Esophagus squamous epithelium (tissue), 5 donors: ENCODE results near the gene SLC17A3. TPM values are rescaled to one million over a fixed set of nuclear protein-coding genes. Genes with fewer than 3 reads are reported as not detected.

Source experiments
- DNase-seq: peaks from one replicate; lab custom pipeline; 2025; lab: John Stamatoyannopoulos, UW
- H3K27ac ChIP-seq, 4 donors: fragments of 200-600 bp; sonication (generic); one replicate each; pipeline ENCODE4 v1.5.1; 2016 to 2019; ENCODE audit warnings: mild to moderate bottlenecking in 1 of 4
- H3K27me3 ChIP-seq, 4 donors: fragments of 200-600 bp; sonication (generic); 1 replicate in 3 of 4; 2 replicates in 1 of 4; pipeline versions ENCODE4 v1.5.1 to v1.6.0; 2017 to 2021; ENCODE audit warnings: antibody characterized with exemption in 1 of 4
- H3K36me3 ChIP-seq, 3 donors: fragments of 200-600 bp; sonication (generic); one replicate each; pipeline ENCODE4 v1.5.1; 2016 to 2019
- H3K4me1 ChIP-seq, 3 donors: fragments of 200-600 bp; sonication (generic); one replicate each; pipeline ENCODE4 v1.5.1; 2017 to 2019
- H3K4me3 ChIP-seq, 4 donors: fragments of 200-600 bp; sonication (generic); 1 replicate in 3 of 4; 2 replicates in 1 of 4; pipeline ENCODE4 v1.5.1; 2016 to 2019; ENCODE audit warnings: mild to moderate bottlenecking in 2 of 4, moderate library complexity in 1 of 4
- H3K9me3 ChIP-seq, 3 donors: fragments of 200-600 bp; sonication (generic); one replicate each; pipeline ENCODE4 v1.5.1; 2016 to 2019
- POLR2A ChIP-seq, 4 donors: fragments of 450-650 bp; IDR thresholded peaks; one replicate each; pipeline ENCODE4 v1.6.1; 2017; ENCODE audit warnings: antibody characterized with exemption in 4 of 4, mild to moderate bottlenecking in 4 of 4, moderate library complexity in 3 of 4
- WGBS, 2 donors: methylation state at CpG; one replicate each; pipeline ENCODE4 v1.1.5; 2018; 5-methylcytosine and 5-hydroxymethylcytosine counted together
- intact Hi-C: fragments of 100-400 bp; cut with DNase I; formaldehyde crosslinking; loops from one replicate; pipeline ENCODE4 v1.15.0; 2022
- total RNA-seq, 4 donors: library from RNA; depleted of rRNA; stranded (reverse); fragments of >200 nt; gene quantifications; one replicate each; pipeline ENCODE4 v1.1.0, GENCODE V29; 2016
- TF ChIP-seq, protein P1 (sequence below), 6 experiments: fragments of 450-650 bp in 4 of 6; fragments of 200-600 bp in 2 of 6; sonication (generic) in 2 of 6; IDR thresholded peaks; one replicate each; pipeline ENCODE4 v1.5.1; 2016 to 2019; ENCODE audit warnings: antibody characterized with exemption in 6 of 6, mild to moderate bottlenecking in 4 of 6, moderate library complexity in 4 of 6
- donor health status: DM: yes; HTN: yes; CAD: no.

The SLC17A3 gene
- total RNA-seq, 4 donors from 2014 or later = not detected

- intact Hi-C loops = no loop called here
- H3K4me3 ChIP-seq = no peak overlapping the region
- no peaks in the 10 kb centered on the region for H3K27me3 ChIP-seq
- no peaks in the 10 kb centered on the region for H3K9me3 ChIP-seq
- 48 to 58% methylated on average over 2 of the region's 2 CpGs for WGBS, 2 donors
- H3K36me3 ChIP-seq = no peaks in the 10 kb centered on the region
- H3K4me1 ChIP-seq = no peaks in the 10 kb centered on the region
- TF ChIP-seq POLR2A (IDR thresholded peaks at IDR 0.05) = no peak
- TF ChIP-seq, protein P1, sequence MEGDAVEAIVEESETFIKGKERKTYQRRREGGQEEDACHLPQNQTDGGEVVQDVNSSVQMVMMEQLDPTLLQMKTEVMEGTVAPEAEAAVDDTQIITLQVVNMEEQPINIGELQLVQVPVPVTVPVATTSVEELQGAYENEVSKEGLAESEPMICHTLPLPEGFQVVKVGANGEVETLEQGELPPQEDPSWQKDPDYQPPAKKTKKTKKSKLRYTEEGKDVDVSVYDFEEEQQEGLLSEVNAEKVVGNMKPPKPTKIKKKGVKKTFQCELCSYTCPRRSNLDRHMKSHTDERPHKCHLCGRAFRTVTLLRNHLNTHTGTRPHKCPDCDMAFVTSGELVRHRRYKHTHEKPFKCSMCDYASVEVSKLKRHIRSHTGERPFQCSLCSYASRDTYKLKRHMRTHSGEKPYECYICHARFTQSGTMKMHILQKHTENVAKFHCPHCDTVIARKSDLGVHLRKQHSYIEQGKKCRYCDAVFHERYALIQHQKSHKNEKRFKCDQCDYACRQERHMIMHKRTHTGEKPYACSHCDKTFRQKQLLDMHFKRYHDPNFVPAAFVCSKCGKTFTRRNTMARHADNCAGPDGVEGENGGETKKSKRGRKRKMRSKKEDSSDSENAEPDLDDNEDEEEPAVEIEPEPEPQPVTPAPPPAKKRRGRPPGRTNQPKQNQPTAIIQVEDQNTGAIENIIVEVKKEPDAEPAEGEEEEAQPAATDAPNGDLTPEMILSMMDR (IDR thresholded peaks at IDR 0.05) = no peak
- no peak for DNase-seq
- H3K27ac ChIP-seq = no peak overlapping the region
Measured at GRCh38 chr6:25844518-25844917, 29.5 kb downstream of the SLC17A3 start.

DNA sequence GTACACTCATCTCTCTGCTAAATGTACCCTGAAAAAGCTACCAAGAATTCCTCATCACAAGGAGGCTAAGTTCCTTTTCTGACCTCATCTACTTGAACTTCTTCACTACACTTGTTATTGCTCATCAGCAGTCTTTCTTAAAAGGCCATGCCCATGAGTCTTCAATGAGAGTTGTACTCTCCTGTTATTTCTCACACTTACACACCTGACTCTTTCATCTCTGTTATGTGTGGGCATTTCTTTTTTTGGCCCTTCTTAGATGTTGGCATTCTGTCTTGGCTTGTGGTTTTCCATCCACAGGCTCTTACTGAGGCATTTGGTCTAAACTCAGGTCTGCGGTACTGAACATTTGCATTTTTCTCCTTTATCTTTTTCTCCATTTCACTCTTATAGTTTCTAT is 31.5 kb downstream of the SLC17A3 start:
- no peaks in the 10 kb centered on the region for H3K4me1 ChIP-seq
- WGBS, 2 donors = 63 to 91% methylated on average over 1 of the region's 1 CpG
- intact Hi-C loops = no loop called here
- no peak for TF ChIP-seq POLR2A (IDR thresholded peaks at IDR 0.05)
- TF ChIP-seq, protein P1 (IDR thresholded peaks at IDR 0.05) = no peak
- H3K36me3 ChIP-seq = no peaks in the 10 kb centered on the region
- no peak overlapping the region for H3K4me3 ChIP-seq
- H3K27ac ChIP-seq = no peak overlapping the region
- no peaks in the 10 kb centered on the region for H3K27me3 ChIP-seq
- H3K9me3 ChIP-seq = no peaks in the 10 kb centered on the region
- no peak for DNase-seq

DNA sequence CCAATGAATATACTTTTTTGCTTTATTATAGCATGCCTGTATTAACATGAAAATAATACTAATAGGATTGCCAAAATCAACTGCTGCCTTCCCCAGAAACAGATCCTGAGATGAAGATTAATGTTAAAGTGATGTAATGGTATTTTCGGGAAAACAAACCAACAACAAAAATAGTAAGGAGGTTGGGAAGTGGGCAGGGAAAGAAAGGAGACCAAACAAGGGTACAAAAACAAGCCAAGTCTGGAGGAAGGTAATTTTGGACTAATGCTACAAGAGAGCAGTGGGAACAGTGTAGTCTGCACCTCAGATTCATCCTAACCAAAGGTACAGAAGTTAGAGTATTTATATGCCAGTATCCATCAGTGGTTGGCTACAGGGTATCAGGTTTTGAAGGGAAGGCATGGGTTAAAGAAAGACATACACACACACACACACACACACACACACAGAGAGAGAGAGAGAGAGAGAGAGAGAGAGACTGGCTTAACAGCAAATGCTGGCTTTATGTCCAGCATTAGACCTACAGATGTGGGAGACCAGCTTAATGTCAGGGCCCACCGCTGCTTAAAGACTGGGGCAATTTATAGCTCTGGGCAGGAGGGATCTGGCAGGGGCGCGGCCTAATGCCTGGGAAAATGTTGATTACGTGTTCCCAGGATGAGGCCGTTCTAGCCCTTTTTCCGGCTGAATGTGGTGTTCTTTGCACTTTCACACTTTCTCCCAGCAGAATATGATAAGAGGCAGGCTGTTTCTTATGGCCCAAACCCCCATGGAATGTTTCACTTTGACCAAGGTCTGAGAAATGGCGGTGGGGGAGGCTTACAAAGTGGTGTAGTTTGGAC is 38.4 kb downstream of the SLC17A3 start:
- no peaks in the 10 kb centered on the region for H3K9me3 ChIP-seq
- intact Hi-C loops = no loop called here
- no peak for DNase-seq
- peak overlapping the region in 1 of 4 donors; percentile 6 for H3K27ac ChIP-seq
- no peak overlapping the region for H3K4me3 ChIP-seq
- 62% methylated on average over 4 to 8 of the region's 8 CpGs for WGBS, 2 donors
- TF ChIP-seq POLR2A (IDR thresholded peaks at IDR 0.05) = no peak
- TF ChIP-seq, protein P1 (IDR thresholded peaks at IDR 0.05) = no peak
- H3K4me1 ChIP-seq = no peaks in the 10 kb centered on the region
- no peaks in the 10 kb centered on the region for H3K27me3 ChIP-seq
- no peaks in the 10 kb centered on the region for H3K36me3 ChIP-seq

GRCh38 chr6:25834950-25835349 is 39.1 kb downstream of the SLC17A3 start:
- Histone ChIP-seq H3K4me1 (no peaks in the 10 kb centered on the region), H3K27me3 (no peaks in the 10 kb centered on the region), H3K9me3 (no peaks in the 10 kb centered on the region), H3K36me3 (no peaks in the 10 kb centered on the region), H3K4me3 (no peak overlapping the region), H3K27ac (no peak overlapping the region)
- intact Hi-C loops = no loop called here
- DNase-seq = no peak
- no peak for TF ChIP-seq POLR2A (IDR thresholded peaks at IDR 0.05)
- TF ChIP-seq, protein P1 (IDR thresholded peaks at IDR 0.05) = no peak
- 52 to 68% methylated on average over 1 of the region's 1 CpG for WGBS, 2 donors

DNA sequence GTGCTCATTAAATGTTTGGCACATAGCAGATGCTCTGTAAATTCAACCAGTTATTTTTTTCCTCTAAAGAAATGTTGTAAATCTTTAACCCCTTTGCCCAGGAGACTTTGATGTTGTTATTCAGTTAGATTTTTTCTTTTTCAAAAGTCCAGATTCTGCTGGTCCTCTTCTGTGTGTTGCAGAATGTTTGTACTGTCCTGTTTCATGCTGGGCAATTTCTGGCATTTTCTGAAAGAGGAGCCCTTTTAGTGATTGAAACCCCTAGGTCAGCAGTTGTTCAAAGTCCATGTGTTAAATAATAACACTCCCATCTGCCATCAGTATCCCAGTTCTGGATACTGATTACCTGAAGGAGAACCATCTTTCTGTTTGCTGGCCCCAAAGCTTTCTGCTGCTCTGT is 40.9 kb downstream of the SLC17A3 start:
- no peak overlapping the region for H3K4me3 ChIP-seq
- no peaks in the 10 kb centered on the region for H3K4me1 ChIP-seq
- H3K27ac ChIP-seq = no peak overlapping the region
- DNase-seq = no peak
- TF ChIP-seq, protein P1 (IDR thresholded peaks at IDR 0.05) = no peak
- TF ChIP-seq POLR2A (IDR thresholded peaks at IDR 0.05) = no peak
- H3K27me3 ChIP-seq = no peaks in the 10 kb centered on the region
- no peaks in the 10 kb centered on the region for H3K9me3 ChIP-seq
- intact Hi-C loops = no loop called here
- H3K36me3 ChIP-seq = no peaks in the 10 kb centered on the region
